ENCODE results near the gene HAUS6. TPM values are rescaled to one million over a fixed set of nuclear protein-coding genes. Genes with fewer than 3 reads are reported as not detected.

Gene HAUS6
- total RNA-seq, 1 donor from 2014 or later: 8.6 TPM

GRCh38 chr9:19136129-19136528, 33.4 kb upstream of the HAUS6 start:
- TF ChIP-seq CTCF (IDR thresholded peaks at IDR 0.05): no peak

GRCh38 chr9:19133549-19134345, 31.0 kb upstream of the HAUS6 start:
- no peak for DNase-seq (ENCODE audit: extremely low spot score, unreplicated experiment)
- Mint-ChIP-seq H3K27ac (ENCODE audit: unreplicated experiment) (no peak overlapping the region), H3K9me3 (ENCODE audit: unreplicated experiment) (no peaks in the 10 kb centered on the region), H3K4me3 (ENCODE audit: unreplicated experiment) (no peak overlapping the region), H3K36me3 (ENCODE audit: unreplicated experiment) (no peaks in the 10 kb centered on the region), H3K27me3 (ENCODE audit: unreplicated experiment) (no peaks in the 10 kb centered on the region), H3K4me1 (ENCODE audit: unreplicated experiment) (peaks cover 18% of the 10 kb centered on the region)
- TF ChIP-seq CTCF (IDR thresholded peaks at IDR 0.05): no peak

More at GRCh38 chr9:19136129-19136528, 33.4 kb upstream of the HAUS6 start:
- Mint-ChIP-seq H3K27ac (ENCODE audit: unreplicated experiment) (no peak overlapping the region), H3K27me3 (ENCODE audit: unreplicated experiment) (no peaks in the 10 kb centered on the region), H3K4me1 (ENCODE audit: unreplicated experiment) (no peaks in the 10 kb centered on the region), H3K4me3 (ENCODE audit: unreplicated experiment) (no peak overlapping the region), H3K9me3 (ENCODE audit: unreplicated experiment) (no peaks in the 10 kb centered on the region), H3K36me3 (ENCODE audit: unreplicated experiment) (no peaks in the 10 kb centered on the region)
- DNase-seq (ENCODE audit: extremely low spot score, unreplicated experiment): no peak

GRCh38 chr9:19130436-19130835, 27.7 kb upstream of the HAUS6 start:
- no peak for TF ChIP-seq CTCF (IDR thresholded peaks at IDR 0.05)
- H3K36me3 Mint-ChIP-seq (ENCODE audit: unreplicated experiment): no peaks in the 10 kb centered on the region
- no peak for DNase-seq (ENCODE audit: extremely low spot score, unreplicated experiment)
- H3K27me3 Mint-ChIP-seq (ENCODE audit: unreplicated experiment): no peaks in the 10 kb centered on the region
- peaks cover 34% of the 10 kb centered on the region for H3K4me1 Mint-ChIP-seq (ENCODE audit: unreplicated experiment)
- H3K4me3 Mint-ChIP-seq (ENCODE audit: unreplicated experiment): no peak overlapping the region
- no peaks in the 10 kb centered on the region for H3K9me3 Mint-ChIP-seq (ENCODE audit: unreplicated experiment)
- H3K27ac Mint-ChIP-seq (ENCODE audit: unreplicated experiment): no peak overlapping the region

GRCh38 chr9:19127871-19128500, 25.3 kb upstream of the HAUS6 start:
- Mint-ChIP-seq H3K27ac (ENCODE audit: unreplicated experiment) (peak overlapping the region; percentile 93), H3K4me3 (ENCODE audit: unreplicated experiment) (peak overlapping the region; percentile 82), H3K27me3 (ENCODE audit: unreplicated experiment) (no peaks in the 10 kb centered on the region), H3K36me3 (ENCODE audit: unreplicated experiment) (peaks cover 4% of the 10 kb centered on the region), H3K4me1 (ENCODE audit: unreplicated experiment) (peaks cover 41% of the 10 kb centered on the region), H3K9me3 (ENCODE audit: unreplicated experiment) (no peaks in the 10 kb centered on the region)
- no peak for TF ChIP-seq CTCF (IDR thresholded peaks at IDR 0.05)
- no peak for DNase-seq (ENCODE audit: extremely low spot score, unreplicated experiment)

- no peak for TF ChIP-seq CTCF (IDR thresholded peaks at IDR 0.05)
- DNase-seq (ENCODE audit: extremely low spot score, unreplicated experiment): no peak
- Mint-ChIP-seq H3K27me3 (ENCODE audit: unreplicated experiment) (no peaks in the 10 kb centered on the region), H3K27ac (ENCODE audit: unreplicated experiment) (peak overlapping the region; percentile 18), H3K4me1 (ENCODE audit: unreplicated experiment) (peaks cover 36% of the 10 kb centered on the region), H3K9me3 (ENCODE audit: unreplicated experiment) (no peaks in the 10 kb centered on the region), H3K4me3 (ENCODE audit: unreplicated experiment) (no peak overlapping the region), H3K36me3 (ENCODE audit: unreplicated experiment) (peaks cover 27% of the 10 kb centered on the region)
These were observed 21.7 kb upstream of the HAUS6 start for GRCh38 chr9:19124430-19124793.

Measured in osteocyte (in vitro differentiated cells).